HG03575 (cell line): Measurements from ENCODE around the gene GALNS.

ENCODE experiments used
- ATAC-seq: cut with Tn5 transposase; IDR thresholded peaks from one replicate; pipeline ENCODE4 v1.9.1; 2021; ENCODE audit not compliant: unreplicated experiment, insufficient number of reproducible peaks, low FRiP score; ENCODE audit errors: extremely low read depth

GALNS gene

DNA sequence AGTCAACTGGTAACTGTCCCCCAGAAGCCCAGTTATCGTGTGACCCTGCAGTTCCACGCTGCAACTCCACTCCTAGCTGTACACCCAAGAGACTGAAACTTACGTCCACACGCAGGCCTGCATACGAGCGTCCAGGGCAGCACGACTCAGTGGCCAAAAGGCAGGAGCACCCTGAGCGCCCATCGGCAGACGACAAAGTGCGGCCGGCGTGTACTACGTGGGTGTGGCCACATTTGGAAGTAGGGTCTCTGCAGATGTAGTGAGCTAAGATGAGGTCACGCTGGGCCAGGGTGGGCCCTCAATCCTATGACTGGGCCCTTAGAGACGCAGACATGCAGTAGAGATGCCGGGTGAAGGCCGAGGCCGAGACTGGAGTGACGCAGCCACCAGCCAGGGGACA lies 13.5 kb downstream of the GALNS start:
- no peak for ATAC-seq

DNA sequence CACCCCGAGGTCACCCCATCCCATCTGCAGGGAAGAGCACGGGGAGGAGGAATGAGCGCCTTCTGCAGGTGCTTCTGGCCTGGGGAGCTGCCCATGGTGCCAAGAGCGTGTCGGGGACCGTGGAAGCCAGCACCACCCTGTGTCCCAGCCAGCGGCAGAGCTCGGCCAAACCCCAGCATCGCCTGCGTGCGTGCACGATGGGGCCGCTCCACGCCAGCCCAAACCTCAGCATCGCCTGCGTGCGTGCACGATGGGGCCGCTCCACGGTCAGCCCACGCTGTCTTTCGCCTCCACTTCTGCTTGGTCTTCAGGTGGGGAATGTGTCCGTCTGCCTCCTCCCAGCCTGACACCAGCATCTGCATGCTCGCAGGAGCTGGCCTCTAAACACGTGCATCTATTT lies 13.9 kb downstream of the GALNS start:
- no peak for ATAC-seq

DNA sequence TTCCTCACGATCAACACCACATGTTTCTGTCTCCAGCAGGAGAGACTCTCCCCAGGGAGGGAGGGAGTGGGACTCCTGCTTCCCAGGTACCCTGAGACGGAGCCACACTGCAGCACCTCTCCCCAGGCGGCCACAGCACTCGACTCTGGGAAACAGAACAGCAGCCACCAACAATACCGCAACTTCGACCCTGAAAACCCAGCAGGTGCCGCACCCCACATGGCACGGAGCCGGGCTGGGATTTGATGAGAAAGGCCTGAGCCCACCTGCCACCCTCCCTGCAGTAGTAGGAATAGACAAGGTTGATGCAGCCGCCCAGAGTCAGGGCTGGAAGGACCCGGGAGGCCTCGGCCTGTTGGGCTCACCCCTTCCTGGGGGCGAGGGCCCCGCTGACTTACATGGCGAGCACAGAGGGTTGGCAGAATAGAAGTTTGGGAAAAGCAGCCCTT lies 14.4 kb downstream of the GALNS start:
- no peak for ATAC-seq

DNA sequence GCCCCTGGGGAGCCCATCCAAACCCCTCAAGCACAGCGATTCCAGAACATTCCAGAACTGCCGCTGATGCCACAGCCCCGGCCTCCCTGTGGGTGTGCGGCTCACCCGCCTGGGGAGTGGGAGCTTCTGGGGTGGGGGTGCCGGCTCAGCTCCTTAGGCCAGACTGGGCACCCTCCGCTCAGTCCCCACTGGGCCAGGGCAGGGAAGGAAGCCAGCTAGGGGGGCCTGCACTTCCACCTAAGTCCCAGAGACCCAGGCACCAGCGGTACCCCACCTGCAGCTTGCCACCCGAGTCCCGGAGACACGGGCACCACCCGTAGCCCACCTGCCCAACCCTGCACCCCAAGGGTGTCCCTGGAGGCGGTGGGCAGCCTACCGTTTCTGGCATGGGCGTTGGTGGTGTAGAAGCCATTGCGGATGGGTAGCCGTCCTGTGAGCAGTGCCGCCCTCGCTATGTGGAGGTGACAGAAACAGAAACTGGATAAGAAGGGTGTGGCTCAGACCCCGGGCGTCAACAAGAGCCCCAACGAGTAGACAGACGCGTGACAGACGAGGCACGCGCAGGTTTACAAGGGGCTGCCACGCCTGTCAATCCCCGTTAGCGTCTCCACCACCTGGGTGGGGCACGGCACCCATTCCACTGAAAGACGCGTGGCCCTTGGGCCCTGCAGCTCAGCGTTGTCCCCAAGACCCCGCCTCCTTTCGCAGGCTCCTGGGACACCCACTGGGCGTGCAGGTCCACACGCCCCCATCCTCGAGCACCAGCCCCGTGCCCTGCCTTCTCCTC lies 15.0 kb downstream of the GALNS start:
- ATAC-seq, result no peak

DNA sequence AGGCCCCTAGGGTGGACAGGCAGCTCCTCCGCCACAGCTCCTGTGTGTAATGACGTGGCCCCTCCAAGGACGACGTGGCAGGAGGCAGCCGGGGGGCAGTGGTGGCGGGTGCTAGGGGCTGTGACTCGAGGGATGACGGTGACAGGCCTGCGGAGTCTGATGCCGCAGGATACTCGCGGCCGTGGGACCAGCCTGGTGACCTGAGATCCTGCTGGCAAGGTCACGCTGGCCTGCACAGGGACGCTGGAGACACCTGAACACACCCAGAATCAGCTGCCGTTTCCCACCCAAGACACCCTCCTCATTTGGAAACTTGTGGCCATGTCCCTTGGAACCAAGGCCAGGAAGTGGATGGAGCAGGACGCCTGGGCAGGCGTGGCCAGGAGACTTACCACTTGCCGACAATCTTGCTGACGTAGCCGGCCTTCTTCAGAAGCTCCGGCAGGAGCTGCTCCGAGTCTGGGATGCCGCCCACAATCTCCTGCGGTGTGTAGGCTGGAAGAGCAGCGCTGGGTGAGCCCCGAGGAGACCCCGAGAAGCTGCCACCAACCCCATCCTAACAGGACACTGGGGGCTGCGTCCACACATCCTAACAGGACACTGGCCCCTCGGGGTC lies 16.0 kb downstream of the GALNS start:
- no peak for ATAC-seq

DNA sequence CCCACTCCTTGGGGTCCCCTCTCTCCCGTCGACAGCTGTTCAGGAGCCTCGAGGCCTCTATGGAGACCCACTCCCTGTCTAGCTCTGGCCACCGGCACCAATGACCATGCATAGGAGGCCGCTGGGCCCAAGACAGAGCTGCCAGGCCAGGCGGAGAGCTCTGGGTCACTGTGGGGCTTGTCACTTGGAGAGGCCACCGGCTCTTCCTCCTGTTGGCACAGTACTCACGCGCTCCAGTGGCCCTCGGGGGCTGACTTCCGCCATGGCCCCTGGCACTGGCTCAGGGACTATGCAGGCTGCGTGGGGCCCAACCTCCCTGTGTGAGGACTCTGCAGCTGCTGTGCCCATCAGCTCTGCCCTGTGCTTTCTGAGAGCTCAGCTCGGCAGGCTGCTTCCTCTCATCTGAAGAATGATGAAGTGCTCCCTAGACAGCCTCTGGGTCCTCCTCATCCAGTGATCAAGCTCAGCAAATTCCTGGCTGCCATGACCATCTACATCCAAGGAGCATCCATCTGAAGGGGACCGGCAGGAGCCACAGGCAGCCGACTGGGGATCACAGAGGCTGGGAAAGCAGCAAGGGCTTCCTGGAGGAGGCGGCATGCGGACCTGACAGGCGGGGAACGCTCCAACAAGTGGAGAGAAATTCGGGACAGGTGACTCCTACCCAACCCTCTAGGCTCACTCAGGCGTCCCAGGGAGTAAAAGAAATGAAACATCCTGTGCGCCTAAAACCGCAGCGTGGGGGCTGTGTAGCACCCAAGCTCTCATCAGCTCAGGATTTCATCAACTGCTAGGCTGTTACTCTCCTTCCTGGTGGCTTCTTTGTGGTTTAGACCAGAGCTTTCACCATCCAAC lies 16.8 kb downstream of the GALNS start:
- ATAC-seq, result no peak

DNA sequence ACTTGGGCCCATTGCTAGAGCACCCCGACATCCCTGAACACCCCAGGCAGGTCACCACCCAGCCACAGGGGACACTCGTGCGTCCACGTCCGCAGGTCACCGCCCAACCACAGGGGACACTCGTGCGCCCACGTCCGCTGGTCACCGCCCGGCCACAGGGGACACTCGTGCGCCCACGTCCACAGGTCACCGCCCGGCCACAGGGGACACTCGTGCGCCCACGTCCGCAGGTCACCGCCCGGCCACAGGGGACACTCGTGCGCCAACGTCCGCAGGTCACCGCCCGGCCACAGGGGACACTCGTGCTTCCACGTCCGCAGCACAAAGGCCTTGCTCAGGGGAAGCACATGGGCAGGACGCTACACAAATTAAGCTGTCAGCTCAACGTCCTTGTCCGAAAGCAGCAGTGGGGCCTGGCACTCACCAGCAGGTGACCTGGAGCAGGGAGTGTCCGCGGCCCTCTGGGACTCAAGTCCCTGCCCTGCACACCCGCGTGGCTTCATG lies 17.7 kb downstream of the GALNS start:
- no peak for ATAC-seq

DNA sequence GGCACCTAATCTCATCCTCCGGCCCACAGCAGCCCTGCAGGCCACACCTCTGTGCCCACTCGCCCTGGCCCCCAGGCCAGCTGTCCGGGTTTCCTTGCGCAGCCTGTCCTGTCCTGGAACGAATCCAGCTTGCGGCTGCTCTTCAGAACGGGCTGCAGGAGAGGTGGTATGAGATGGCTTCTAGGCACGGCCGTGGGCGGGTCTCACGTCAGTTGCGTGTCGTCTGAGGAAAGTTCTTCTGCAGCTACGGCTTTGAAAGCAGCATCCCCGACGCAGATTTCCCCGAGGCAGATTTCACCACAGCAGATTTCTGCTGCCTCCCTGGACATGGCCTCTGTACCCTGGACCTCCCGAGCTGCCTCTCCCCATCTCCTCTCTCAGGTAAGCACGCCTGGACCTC lies 18.2 kb downstream of the GALNS start:
- ATAC-seq, result no peak

DNA sequence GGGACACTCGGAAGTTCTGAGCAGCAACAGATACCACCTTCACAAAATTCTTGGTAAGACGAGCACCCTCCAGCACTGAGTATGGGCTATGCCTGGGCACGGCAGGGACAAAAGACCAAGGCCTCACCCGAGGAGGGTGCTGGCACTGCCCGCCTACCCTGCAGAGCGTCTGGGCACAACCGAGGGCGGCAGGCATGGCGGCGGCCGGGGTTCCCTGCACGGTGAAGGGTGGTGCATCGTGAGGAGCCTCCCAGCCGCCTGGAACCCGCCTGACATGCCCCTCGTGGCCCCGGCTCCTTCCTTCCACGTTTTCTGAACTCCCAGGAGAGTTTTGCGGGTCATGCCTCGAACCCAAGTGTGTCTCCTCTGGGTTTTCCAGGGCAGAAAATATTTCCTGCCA lies 18.9 kb downstream of the GALNS start:
- no peak for ATAC-seq

DNA sequence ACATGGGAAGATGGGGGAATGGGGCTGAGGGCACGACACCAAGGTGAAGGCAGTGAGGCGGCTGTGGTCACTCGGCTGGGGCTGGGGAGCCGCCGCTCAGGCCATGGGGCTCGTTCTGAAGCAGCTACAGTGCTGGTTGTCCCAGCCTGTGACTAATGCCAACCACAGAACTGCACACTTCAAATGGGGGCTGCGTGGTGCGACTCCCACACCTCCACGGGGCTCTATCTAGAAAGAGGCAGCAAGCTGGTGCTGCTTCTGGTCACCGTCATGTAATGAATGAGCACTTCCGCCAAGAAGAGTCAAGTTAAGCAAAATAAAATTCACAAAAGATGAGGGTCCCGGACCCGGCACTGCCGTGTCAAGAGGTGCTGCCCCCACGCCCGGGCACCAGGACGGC lies 20.0 kb downstream of the GALNS start:
- ATAC-seq, result no peak

DNA sequence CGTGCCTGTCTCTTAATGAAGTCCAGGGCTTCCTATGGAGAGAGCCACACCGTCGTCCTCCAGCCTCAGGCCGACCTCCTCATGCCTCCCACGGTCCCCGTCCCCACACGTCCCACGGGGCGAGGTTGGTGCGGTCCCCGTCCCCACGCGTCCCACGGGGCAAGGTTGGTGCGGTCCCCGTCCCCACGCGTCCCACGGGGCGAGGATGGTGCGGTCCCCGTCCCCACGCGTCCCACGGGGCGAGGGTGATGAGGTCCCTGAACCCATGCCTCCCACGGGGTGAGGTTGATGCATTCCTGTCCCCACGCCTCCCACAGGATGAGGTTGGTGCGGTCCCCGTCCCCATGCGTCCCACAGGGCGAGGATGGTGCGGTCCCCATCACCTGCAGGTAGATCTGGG lies 20.9 kb downstream of the GALNS start:
- no peak for ATAC-seq

DNA sequence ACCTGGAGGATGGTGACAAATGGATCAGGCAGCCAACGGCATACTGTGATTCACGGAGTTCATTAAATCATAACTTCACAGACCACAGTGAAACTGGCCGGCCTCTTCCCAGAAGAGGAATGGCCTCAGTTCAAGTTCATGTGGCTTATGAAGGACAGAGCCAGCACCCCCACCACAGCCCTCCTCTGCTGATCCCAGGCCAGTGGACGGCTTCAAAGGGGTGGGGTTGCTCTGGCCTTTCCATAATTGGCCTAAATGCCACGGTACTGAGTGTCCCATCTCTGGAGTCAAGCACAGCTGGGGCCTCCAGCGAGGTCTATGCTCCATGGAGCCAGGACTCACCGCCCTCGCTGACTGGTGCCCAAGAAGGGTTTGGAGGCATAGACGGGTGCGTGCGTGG lies 21.4 kb downstream of the GALNS start:
- ATAC-seq, result no peak

DNA sequence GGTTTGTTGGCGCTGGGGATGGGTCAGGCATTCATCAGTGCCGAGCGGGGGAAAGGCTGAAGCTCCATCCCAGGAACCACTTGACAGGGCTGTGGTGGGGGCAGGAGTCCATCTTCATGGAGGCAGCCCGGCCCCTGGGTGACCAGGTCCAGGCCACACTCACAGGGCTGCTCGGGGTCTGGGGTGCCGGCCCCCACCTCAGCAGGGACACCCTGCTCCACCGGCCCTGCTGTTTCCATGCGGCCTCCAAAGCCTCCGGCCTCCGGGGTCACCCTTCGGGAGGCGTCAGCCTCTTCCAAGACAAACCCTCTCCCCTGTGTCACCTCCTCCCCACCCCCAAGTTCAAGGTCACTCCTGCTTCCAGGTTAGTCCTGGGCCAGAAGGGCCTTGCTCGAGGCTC lies 22.1 kb downstream of the GALNS start:
- ATAC-seq, result no peak

DNA sequence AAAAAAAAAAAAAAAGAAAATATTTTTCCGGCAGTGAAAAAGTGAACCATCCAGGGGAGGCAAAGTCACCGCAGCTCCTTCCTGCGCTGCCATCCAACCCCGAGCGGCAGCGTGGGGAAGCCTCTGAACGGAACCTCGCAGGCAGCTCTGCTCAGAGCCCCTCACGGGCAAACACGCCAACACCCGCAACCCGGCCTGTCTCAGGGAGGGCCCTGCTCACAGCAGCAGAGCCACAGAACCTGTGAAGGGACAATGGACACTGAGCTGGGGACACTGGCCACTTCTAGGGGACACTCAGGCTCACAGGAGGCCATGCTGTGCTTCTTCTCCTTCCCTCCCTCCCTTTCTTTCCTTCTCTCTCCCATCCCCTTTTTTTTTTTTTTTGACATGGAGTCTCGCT lies 23.7 kb downstream of the GALNS start:
- ATAC-seq, result no peak

DNA sequence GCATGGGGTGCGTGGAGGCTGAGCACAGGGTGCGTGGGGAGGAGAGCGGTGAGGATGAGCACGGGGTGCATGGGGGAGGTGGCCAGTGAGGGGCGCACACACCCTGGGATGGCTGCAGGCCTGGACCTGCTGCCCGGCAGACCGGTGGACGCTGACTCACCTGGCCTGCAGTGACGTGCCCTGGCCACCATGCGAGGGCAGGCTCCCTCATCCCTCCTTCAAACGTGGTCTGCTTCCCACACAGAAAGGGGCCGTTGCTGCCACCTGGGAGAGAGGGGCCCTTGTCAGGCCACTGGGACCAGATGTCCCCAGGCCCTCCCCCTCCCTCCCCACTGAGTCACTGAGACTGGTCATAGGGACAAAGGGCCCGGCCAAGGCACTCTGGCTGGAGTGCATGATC lies 24.9 kb downstream of the GALNS start:
- no peak for ATAC-seq

DNA sequence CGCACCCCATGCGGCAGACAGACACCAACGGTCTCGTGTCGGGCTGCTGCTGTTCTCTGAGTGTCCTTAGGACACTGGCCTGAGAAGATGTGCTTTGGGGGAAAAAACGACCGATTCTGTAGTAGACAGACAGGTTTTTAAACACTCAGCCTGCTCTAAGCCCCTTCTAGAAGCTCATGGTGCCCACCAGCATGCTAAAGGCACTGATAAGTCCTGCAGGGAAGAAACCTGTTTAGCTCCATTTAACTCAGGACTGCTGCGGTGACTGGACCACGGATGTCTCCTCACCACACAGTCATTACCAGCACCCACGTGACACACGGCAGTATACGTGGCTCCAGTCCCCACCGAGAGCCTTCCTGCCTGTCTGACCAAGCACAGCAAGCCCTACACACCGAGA lies 26.0 kb downstream of the GALNS start:
- no peak for ATAC-seq

DNA sequence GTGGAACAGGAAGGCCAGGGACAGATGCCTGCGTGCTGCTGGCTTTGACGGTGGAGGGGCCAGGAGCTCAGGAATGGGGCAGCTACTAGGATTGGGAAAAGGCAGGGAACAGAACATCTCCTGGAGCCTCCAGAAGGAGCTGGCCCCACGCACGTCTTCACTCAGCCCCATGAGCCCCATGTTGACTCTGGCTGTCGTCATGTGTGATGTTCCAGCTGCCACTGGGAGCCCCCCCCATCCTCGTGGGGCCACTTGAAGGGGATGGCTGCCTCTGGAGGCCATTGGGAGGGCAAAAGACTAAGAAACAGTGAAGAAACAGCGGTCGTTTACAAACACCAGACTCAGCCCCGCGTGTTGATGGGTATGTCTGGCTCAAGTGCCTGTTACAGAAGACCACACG lies 26.5 kb downstream of the GALNS start:
- ATAC-seq, result no peak

DNA sequence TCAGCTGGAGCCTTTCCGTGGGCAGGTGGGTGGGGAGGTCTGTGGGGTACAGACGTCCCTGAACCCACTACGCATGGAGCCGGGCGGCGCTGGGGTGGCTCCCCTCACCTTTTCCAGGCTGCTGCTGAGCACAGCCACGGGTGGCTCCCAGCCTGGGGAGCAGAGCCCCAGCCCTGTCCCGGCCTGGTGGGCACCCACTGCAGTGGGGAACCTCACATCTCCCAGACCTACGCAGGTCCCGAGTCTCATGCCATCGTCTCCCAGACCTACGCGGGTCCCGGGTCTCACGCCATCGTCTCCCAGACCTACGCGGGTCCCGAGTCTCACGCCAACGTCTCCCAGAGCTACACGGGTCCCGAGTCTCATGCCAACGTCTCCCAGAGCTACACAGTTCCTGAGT lies 28.0 kb downstream of the GALNS start:
- no peak for ATAC-seq

DNA sequence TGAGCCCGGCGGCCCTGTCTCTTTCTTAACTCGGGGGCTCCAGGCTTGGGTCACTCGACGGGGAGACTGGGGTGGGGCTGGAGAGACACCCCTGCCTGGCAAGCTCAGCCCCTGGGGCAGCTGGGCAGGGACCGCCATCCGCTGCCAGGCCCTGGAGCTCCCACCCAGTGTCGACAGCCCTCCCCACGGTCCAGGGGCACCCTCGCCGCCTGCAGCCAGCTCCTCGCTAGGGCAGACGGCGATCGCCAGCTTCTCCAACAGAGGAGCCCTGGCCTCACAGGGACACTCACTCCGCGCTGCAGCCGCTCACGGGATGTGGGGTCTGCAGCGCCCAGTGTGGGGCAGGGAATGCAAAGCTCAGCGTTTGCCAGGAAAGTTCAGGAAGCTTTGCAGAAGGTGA lies 29.0 kb downstream of the GALNS start:
- no peak for ATAC-seq
